Measurements from ENCODE around the gene CFAP54. TPM values are rescaled to one million over a fixed set of nuclear protein-coding genes. Genes with fewer than 3 reads are reported as not detected.

CFAP54 gene
- total and polyA plus RNA-seq, 2 experiments from 2014 or later: 0.07 to 0.76 TPM

DNA sequence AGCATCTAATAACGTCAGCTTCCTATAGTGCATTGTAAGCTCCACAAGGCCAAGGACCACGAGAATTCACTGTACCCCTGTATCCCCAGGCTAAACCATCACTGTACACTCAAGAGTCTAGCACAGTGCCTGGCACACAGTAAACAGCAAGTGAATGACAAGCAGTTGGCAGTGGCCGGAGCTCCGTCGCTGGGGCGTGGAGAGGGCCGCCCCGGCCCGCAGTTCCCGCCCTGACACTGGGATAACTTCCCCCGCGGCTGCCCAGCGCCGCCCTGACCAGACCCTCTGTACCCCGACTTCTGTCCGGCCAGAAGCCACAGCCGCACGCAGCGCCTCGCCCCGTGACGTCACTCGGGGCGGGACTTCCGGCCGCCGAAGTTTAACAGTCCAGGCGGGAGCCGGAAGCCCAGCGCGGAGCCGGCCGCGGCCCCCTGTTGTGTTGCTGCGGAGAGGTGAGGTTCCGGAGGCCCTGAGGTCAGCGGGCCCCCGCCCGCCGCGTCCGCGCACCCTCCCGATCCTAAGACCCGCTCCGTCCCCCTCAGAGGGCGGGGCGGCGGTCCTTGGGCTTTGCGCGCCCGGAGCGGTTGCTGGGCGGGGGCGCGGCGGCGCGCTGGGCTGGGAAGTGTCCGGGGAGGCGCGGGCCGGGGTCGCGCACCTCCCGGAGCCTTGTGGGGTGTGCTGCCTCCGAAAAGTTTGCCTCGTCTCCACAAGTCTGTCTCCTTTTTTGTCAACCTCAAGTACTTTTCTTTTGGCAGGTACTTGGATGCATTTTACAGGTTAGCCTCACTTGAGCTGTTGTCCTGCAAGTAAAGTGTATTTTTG is 417.7 kb downstream of the CFAP54 start, which contains the start of gene NEDD1 (continued):
- TF ChIP-seq, protein P1, sequence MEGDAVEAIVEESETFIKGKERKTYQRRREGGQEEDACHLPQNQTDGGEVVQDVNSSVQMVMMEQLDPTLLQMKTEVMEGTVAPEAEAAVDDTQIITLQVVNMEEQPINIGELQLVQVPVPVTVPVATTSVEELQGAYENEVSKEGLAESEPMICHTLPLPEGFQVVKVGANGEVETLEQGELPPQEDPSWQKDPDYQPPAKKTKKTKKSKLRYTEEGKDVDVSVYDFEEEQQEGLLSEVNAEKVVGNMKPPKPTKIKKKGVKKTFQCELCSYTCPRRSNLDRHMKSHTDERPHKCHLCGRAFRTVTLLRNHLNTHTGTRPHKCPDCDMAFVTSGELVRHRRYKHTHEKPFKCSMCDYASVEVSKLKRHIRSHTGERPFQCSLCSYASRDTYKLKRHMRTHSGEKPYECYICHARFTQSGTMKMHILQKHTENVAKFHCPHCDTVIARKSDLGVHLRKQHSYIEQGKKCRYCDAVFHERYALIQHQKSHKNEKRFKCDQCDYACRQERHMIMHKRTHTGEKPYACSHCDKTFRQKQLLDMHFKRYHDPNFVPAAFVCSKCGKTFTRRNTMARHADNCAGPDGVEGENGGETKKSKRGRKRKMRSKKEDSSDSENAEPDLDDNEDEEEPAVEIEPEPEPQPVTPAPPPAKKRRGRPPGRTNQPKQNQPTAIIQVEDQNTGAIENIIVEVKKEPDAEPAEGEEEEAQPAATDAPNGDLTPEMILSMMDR (conservative IDR thresholded peaks at IDR 0.05; ENCODE audit: low read depth in 2 of 2): no peak
- TF ChIP-seq STAT1 (IDR thresholded peaks at IDR 0.05; ENCODE audit: unreplicated experiment): no peak

DNA sequence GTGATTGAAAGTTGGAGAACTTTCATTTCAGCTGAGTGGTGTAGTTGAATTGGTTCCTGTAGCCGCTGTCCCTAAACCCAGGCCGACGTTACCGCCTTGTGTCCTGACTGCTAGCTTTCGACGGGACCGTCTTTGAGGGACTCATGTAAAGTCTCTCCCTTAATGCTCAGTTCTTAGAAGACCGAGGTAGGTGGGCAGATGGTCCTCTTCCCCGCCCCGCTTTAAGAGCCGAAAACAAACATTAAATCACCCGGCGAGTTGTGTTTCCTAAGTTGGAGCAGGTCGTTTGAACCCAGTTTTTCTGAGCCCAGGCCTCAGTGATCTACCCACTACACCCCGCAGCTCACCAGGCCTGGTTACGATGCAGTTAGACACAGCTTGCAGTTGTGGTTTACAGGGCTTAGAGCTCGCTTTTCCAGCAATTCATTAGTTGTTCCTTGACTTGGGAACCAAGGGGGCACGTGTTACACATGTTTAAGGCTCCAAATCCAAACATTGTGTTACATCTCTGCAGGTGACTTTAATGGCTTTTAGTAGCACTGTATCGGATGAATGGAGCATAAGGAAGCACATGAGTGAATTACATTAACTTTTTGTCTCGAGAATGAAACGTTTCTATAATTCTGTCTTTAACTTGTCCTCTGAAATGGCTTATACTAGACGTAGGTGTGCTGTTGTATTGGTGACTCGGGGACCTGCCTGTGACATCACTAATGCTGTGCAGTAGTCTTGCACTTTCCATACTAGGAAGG is 418.5 kb downstream of the CFAP54 start:
- Mint-ChIP-seq H3K27me3 (ENCODE audit: insufficient read depth, low read depth, poor library complexity) (peaks cover 2% of the 10 kb centered on the region), H3K4me3 (peak overlapping the region; percentile 94), H3K36me3 (ENCODE audit: low read depth) (no peaks in the 10 kb centered on the region; the same call in 1 of the 3 replicates), H3K4me1 (peaks cover 30% of the 10 kb centered on the region), H3K9me3 (peaks cover 2% of the 10 kb centered on the region; the same call in 1 of the 3 replicates), H3K27ac (peak overlapping the region; percentile 89)
- H4K20me1 ChIP-seq (replicated peaks; ENCODE audit: insufficient read depth): no peaks in the 10 kb centered on the region
- H3K27ac ChIP-seq (ENCODE audit: low read depth): peak overlapping the region; percentile 92
- peak overlapping the region; percentile 97 for H2AFZ ChIP-seq
- H3K36me3 ChIP-seq (ENCODE audit: insufficient read depth): no peaks in the 10 kb centered on the region
- no peaks in the 10 kb centered on the region; the same call in 1 of the 2 replicates for H3F3A ChIP-seq (replicated peaks; ENCODE audit: low read depth)
- ATAC-seq (peak; percentile 55), DNase-seq (ENCODE audit: low spot score) (peak; percentile 56)
- H3K79me2 ChIP-seq (replicated peaks; ENCODE audit: insufficient read depth): peaks cover 43% of the 10 kb centered on the region
- H3K4me1 ChIP-seq (ENCODE audit: insufficient read depth): peaks cover 17% of the 10 kb centered on the region
- peak overlapping the region; percentile 86 for H3K4me2 ChIP-seq
- H3K4me3 ChIP-seq: peak overlapping the region; percentile 75
- H3K27me3 ChIP-seq (ENCODE audit: insufficient read depth): no peaks in the 10 kb centered on the region
- H3K9me2 ChIP-seq (ENCODE audit: insufficient read depth): no peaks in the 10 kb centered on the region
- no peak for TF ChIP-seq STAT1 (IDR thresholded peaks at IDR 0.05; ENCODE audit: unreplicated experiment)
- TF ChIP-seq ZNF114 (CRISPR knock-in tag; IDR thresholded peaks at IDR 0.05): no peak
- no peak for TF ChIP-seq JUNB (IDR thresholded peaks at IDR 0.05; ENCODE audit: unreplicated experiment)
- no peak for TF ChIP-seq ZNF331 (CRISPR knock-in tag; IDR thresholded peaks at IDR 0.05; ENCODE audit: low read depth)
- TF ChIP-seq, protein P2, sequence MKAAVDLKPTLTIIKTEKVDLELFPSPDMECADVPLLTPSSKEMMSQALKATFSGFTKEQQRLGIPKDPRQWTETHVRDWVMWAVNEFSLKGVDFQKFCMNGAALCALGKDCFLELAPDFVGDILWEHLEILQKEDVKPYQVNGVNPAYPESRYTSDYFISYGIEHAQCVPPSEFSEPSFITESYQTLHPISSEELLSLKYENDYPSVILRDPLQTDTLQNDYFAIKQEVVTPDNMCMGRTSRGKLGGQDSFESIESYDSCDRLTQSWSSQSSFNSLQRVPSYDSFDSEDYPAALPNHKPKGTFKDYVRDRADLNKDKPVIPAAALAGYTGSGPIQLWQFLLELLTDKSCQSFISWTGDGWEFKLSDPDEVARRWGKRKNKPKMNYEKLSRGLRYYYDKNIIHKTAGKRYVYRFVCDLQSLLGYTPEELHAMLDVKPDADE (IDR thresholded peaks at IDR 0.05): no peak
- no peak for TF ChIP-seq POLR2AphosphoS5 (IDR thresholded peaks at IDR 0.05; ENCODE audit: low read depth)
- TF ChIP-seq, protein P3, sequence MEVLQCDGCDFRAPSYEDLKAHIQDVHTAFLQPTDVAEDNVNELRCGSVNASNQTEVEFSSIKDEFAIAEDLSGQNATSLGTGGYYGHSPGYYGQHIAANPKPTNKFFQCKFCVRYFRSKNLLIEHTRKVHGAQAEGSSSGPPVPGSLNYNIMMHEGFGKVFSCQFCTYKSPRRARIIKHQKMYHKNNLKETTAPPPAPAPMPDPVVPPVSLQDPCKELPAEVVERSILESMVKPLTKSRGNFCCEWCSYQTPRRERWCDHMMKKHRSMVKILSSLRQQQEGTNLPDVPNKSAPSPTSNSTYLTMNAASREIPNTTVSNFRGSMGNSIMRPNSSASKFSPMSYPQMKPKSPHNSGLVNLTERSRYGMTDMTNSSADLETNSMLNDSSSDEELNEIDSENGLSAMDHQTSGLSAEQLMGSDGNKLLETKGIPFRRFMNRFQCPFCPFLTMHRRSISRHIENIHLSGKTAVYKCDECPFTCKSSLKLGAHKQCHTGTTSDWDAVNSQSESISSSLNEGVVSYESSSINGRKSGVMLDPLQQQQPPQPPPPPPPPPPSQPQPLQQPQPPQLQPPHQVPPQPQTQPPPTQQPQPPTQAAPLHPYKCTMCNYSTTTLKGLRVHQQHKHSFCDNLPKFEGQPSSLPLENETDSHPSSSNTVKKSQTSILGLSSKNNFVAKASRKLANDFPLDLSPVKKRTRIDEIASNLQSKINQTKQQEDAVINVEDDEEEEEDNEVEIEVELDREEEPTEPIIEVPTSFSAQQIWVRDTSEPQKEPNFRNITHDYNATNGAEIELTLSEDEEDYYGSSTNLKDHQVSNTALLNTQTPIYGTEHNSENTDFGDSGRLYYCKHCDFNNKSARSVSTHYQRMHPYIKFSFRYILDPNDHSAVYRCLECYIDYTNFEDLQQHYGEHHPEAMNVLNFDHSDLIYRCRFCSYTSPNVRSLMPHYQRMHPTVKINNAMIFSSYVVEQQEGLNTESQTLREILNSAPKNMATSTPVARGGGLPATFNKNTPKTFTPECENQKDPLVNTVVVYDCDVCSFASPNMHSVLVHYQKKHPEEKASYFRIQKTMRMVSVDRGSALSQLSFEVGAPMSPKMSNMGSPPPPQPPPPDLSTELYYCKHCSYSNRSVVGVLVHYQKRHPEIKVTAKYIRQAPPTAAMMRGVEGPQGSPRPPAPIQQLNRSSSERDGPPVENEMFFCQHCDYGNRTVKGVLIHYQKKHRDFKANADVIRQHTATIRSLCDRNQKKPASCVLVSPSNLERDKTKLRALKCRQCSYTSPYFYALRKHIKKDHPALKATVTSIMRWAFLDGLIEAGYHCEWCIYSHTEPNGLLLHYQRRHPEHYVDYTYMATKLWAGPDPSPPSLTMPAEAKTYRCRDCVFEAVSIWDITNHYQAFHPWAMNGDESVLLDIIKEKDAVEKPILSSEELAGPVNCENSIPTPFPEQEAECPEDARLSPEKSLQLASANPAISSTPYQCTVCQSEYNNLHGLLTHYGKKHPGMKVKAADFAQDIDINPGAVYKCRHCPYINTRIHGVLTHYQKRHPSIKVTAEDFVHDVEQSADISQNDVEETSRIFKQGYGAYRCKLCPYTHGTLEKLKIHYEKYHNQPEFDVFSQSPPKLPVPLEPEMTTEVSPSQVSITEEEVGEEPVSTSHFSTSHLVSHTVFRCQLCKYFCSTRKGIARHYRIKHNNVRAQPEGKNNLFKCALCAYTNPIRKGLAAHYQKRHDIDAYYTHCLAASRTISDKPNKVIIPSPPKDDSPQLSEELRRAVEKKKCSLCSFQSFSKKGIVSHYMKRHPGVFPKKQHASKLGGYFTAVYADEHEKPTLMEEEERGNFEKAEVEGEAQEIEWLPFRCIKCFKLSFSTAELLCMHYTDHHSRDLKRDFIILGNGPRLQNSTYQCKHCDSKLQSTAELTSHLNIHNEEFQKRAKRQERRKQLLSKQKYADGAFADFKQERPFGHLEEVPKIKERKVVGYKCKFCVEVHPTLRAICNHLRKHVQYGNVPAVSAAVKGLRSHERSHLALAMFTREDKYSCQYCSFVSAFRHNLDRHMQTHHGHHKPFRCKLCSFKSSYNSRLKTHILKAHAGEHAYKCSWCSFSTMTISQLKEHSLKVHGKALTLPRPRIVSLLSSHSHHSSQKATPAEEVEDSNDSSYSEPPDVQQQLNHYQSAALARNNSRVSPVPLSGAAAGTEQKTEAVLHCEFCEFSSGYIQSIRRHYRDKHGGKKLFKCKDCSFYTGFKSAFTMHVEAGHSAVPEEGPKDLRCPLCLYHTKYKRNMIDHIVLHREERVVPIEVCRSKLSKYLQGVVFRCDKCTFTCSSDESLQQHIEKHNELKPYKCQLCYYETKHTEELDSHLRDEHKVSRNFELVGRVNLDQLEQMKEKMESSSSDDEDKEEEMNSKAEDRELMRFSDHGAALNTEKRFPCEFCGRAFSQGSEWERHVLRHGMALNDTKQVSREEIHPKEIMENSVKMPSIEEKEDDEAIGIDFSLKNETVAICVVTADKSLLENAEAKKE (CRISPR knock-in tag; IDR thresholded peaks at IDR 0.05): no peak
- TF ChIP-seq, protein P1 (conservative IDR thresholded peaks at IDR 0.05; ENCODE audit: low read depth in 2 of 2): no peak
- TF ChIP-seq NANOG (IDR thresholded peaks at IDR 0.05; ENCODE audit: borderline replicate concordance): no peak
